Measurements from ENCODE around the gene SLC25A25.

The SLC25A25 gene

GRCh38 chr9:128149001-128149701 lies 81.1 kb downstream of the SLC25A25 start, which contains the start of gene LCN2:
LCN2 (plus strand) TSS chr9:128149453; CDS start chr9:128149526, 73 bp downstream.
- DNase-seq = no peak

GRCh38 chr9:128149951-128150593 lies 82.0 kb downstream of the SLC25A25 start:
- no peak for DNase-seq

- DNase-seq = no peak
Observed at GRCh38 chr9:128150594-128151308, 82.7 kb downstream of the SLC25A25 start.

- DNase-seq = no peak
Observed at GRCh38 chr9:128151309-128152132, 83.5 kb downstream of the SLC25A25 start.

- DNase-seq = no peak
Observed at GRCh38 chr9:128152133-128153059, 84.4 kb downstream of the SLC25A25 start.

GRCh38 chr9:128153060-128153946 lies 85.3 kb downstream of the SLC25A25 start:
- DNase-seq = no peak

- DNase-seq = no peak
Observed at GRCh38 chr9:128153947-128154695, 86.1 kb downstream of the SLC25A25 start.

- DNase-seq = no peak
Observed at GRCh38 chr9:128155736-128156500, 87.9 kb downstream of the SLC25A25 start.

Measured in NCI-H748 treated with DMSO at 0.1 percent for 48 hours (cell line).